Suppressor macrophage treated with lipopolysaccharide for 1 hour (primary cell): Measurements from ENCODE around the gene TLCD2.
"Not testable (repeated sequence)": the region's sequence is repeated elsewhere in the genome, so short reads cannot be mapped to it uniquely, and the experiment has no call there.

Experiments used
- DNase-seq, 3 donors: peaks; one replicate each; pipeline ENCODE4 v3.0.0-alpha.2; 2020 to 2022

Gene TLCD2, protein sequence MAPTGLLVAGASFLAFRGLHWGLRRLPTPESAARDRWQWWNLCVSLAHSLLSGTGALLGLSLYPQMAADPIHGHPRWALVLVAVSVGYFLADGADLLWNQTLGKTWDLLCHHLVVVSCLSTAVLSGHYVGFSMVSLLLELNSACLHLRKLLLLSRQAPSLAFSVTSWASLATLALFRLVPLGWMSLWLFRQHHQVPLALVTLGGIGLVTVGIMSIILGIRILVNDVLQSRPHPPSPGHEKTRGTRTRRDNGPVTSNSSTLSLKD

DNA sequence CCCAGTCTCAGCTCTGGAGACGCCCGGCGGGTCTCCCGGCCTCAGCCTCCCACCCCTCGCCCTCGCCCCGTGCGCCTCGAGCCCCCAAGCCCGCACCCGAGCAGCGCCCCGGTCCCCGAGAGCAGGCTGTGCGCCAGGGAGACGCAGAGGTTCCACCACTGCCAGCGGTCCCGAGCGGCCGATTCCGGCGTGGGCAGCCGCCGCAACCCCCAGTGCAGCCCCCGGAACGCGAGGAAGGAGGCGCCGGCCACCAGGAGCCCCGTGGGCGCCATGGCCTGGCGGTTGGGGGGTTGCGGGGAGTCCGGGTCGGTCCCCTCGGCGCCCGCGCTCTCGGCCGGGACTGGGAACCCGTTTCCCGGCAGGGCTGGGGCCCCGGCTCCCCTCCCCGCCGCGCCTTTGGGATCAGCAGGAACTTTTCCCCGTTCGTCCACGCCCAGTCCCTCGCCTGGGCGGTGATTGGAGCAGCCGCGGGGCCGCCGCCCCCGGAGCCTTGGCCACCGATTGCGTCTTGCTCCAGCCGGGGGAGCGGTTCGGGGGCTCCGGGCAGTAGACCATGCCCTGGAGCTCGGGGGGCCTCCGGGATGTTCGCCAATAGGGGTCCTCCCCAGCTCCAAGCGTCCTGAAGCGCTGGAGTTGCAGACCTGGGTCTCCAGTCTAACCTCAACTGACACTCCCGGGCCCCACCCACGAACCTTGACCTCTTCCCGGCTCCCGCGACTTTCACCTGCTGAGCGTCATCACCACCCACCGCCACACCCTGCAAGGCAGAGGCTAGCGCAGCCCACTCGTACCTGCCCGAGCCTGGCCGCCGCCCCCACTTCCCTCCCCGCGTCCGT, at the start of gene TLCD2:
Gene TLCD2, minus strand, starts transcription at position 407 of the 836 bp plus-strand sequence. Its CDS starts 135 bp downstream, at position 272.
- peak; percentile 60 to 81 (median 64) for DNase-seq

DNA sequence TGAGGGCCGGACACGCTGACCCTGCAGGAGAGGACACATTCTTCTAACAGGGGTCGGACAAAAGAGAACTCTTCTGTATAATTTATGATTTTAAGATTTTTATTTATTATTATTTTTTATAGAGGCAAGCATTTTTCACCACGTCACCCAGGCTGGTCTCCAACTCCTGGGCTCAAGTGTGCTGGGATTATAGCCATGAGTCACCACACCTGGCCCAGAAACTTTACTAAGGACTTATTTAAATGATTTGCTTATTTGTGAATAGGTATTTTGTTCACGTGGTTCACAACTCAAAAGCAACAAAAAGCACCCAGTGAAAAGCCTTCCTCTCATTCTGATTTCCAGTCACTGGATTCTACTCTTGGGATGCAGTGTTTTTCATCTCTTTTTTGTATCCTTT, 49.4 kb upstream of the TLCD2 start:
- no peak for DNase-seq

GRCh38 chr17:1758807-1759206, 48.6 kb upstream of the TLCD2 start:
- DNase-seq = peak; percentile 73 to 80 (median 76)

DNA sequence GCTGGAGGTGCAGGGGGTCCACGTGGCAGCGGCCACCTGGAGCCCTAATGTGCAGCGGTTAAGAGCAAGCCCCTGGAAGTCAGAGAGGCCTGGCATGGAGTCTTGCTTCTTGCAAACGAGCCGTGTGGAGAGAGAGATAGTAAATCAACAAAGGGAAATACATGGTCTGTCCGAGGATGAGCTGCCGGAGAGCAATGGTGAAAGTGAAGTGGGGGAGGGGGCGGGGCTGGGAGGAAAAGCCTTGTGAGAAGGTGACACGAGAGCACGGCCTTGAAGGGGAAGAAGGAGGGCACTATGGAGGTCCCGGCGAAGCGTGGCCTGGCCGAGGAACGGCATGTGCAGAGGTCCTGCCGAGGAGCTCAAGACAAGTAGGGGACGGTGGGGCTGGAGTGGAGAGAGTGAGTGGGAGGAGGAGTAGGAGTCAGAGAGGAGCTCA, 45.7 kb upstream of the TLCD2 start:
- no peak for DNase-seq

GRCh38 chr17:1755252-1755826, 45.2 kb upstream of the TLCD2 start:
- DNase-seq = no peak

- DNase-seq = no peak
Observed at GRCh38 chr17:1754430-1755112, 44.4 kb upstream of the TLCD2 start.

GRCh38 chr17:1753767-1754429, 43.7 kb upstream of the TLCD2 start:
- peak; percentile 51 to 79 (median 61) for DNase-seq

DNA sequence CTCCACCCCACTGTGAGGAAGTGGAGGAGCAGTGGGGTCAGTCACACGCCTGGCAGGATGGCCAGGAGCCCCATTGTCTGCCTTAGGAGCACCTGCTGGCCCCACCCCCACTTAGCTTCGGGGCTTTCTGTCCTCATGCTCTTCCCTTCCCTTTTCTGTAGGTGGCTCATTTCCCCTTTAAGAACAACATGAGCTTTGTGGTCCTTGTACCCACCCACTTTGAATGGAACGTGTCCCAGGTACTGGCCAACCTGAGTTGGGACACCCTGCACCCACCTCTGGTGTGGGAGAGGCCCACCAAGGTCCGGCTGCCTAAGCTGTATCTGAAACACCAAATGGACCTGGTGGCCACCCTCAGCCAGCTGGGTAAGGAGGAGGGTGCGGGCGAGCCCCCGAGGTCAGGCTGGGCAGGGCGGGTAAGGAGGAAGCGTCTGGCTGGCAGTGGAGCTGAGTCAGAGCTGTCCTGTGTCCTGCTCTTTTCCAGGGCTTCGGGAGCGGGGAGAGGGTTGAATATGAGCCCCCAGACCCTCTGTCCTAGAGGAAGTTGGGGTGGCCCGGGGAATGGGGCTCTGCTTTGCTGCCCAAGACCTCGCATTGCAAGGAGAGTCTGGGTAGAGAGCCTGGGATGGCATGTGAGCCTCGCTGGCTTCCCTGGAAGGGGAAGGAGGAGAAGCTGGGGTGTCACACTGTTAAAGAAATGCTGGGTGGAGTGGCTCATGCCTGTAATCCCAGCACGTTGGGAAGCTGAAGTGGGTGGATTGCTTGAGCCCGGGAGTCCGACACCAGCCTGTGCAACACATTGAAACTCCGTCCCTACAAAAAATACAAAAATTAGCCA, 42.5 kb upstream of the TLCD2 start:
- DNase-seq = peak; percentile 64 to 80 (median 71)

- peak in 1 of 3 donors; percentile 38 for DNase-seq
Observed at GRCh38 chr17:1750628-1751027, 40.5 kb upstream of the TLCD2 start.

- DNase-seq = no peak
Observed at GRCh38 chr17:1746975-1747543, 36.9 kb upstream of the TLCD2 start.

GRCh38 chr17:1745513-1746020, 35.4 kb upstream of the TLCD2 start:
- no peak for DNase-seq

- DNase-seq = no peak
Observed at GRCh38 chr17:1744551-1745512, 34.7 kb upstream of the TLCD2 start.

- no peak for DNase-seq
Observed at GRCh38 chr17:1743088-1743439, 32.9 kb upstream of the TLCD2 start.

- DNase-seq = no peak
Observed at GRCh38 chr17:1742371-1743087, 32.4 kb upstream of the TLCD2 start, which contains the start of gene SERPINF2. Gene SERPINF2 (plus strand): TSS chr17:1742871. CDS start chr17:1744996, 2,125 bp downstream.

DNA sequence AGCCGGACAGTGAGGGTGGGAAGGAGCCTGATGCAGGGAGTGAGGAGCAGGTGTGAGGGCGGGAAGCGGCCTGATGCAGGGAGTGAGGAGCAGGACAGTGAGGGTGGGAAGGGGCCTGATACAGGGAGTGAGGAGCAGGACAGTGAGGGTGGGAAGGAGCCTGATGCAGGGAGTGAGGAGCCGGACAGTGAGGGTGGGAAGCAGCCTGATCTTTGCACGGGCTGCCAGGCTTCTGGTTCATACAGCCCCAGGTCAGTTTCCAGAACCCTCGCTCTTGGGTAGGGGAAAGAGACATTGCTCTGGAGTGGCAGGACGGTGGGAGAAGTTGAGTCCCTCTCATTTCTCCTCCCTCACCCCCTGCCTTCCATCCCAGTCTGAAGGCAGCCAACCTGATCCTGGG, 31.7 kb upstream of the TLCD2 start:
- DNase-seq = not testable (repeated sequence)

DNA sequence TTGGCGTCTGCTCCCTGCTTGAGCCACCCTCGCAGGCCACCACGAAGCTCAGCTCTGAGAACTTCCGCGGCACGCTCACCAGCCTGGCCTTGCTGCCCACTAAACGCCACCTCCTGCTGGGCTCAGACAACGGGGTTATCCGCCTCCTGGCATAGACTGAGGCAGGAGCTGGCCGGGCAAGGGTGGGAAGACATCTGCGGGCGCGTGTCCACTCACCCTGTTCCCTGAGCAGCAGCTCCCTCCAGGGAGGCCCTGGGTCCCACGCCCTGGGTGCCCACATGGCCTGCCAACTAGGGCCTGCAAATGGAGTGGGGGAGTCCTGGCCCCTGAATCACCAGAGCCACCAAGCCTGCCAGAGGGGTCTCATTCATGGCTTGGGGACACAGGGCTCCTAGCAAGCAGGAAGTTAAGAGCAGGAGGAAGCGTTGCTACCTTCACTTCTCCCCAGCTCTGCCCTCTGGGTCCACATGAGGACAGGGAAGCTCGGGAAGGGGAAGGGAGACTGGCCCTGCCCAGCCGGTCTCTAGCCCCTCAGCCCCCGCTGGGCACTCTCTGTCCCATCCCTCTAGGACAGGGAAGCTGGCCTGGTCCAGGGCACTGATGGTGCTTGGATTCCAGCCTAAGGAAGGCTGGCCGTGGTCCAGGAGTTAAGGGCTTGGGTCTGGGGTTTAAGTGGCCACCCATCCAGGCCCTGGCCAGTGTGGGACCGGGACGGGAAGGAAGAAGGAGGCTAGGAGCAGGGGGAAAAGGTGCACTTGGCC, 27.5 kb upstream of the TLCD2 start:
- peak in 1 of 3 donors; percentile 25 for DNase-seq

- peak; percentile 96 to 97 (median 96) for DNase-seq
Observed at GRCh38 chr17:1736348-1737281, 26.4 kb upstream of the TLCD2 start.
